ENCODE results near the gene LRRC4C. TPM values are rescaled to one million over a fixed set of nuclear protein-coding genes. Genes with fewer than 3 reads are reported as not detected.

Gene LRRC4C
- total and polyA plus RNA-seq, 4 donors: 0.10 to 0.93 (median 0.30) TPM

- 65% methylated on average over 13 of the region's 13 CpGs for WGBS
- Histone ChIP-seq H3K9me3 (ENCODE audit: control insufficient read depth in 4 of 4, low read length in 3 of 4) (peaks cover 0 to 2% (median 0%) of the 10 kb centered on the region in 4 donors), H3K4me1 (ENCODE audit: control insufficient read depth in 4 of 4, insufficient read depth in 4 of 4, low read length in 3 of 4) (no peaks in the 10 kb centered on the region), H3K27me3 (ENCODE audit: control insufficient read depth in 4 of 4, insufficient read depth in 4 of 4, low read length in 3 of 4) (no peaks in the 10 kb centered on the region), H3K36me3 (ENCODE audit: control insufficient read depth in 4 of 4, insufficient read depth in 3 of 4, low read depth in 1 of 4, low read length in 3 of 4) (no peaks in the 10 kb centered on the region), H3K4me3 (ENCODE audit: low read depth in 1 of 3, low read length in 3 of 3) (no peak overlapping the region), H3K9ac (ENCODE audit: low read depth in 1 of 2, low read length in 2 of 2) (no peak overlapping the region), H3K27ac (ENCODE audit: low read depth in 1 of 2, low read length in 2 of 2) (no peak overlapping the region)
- DNase-seq (ENCODE audit: low spot score): no peak
- no peak for TF ChIP-seq HNF4A (conservative IDR thresholded peaks at IDR 0.05)
- TF ChIP-seq YY1 (IDR thresholded peaks at IDR 0.05): no peak
- TF ChIP-seq JUND (IDR thresholded peaks at IDR 0.05): no peak
- TF ChIP-seq HNF4G (IDR thresholded peaks at IDR 0.05): no peak
- TF ChIP-seq NR2F2 (IDR thresholded peaks at IDR 0.05): no peak
- no peak for TF ChIP-seq ATF3 (IDR thresholded peaks at IDR 0.05)
- no peak for TF ChIP-seq RXRA (IDR thresholded peaks at IDR 0.05)
- TF ChIP-seq, protein P1, sequence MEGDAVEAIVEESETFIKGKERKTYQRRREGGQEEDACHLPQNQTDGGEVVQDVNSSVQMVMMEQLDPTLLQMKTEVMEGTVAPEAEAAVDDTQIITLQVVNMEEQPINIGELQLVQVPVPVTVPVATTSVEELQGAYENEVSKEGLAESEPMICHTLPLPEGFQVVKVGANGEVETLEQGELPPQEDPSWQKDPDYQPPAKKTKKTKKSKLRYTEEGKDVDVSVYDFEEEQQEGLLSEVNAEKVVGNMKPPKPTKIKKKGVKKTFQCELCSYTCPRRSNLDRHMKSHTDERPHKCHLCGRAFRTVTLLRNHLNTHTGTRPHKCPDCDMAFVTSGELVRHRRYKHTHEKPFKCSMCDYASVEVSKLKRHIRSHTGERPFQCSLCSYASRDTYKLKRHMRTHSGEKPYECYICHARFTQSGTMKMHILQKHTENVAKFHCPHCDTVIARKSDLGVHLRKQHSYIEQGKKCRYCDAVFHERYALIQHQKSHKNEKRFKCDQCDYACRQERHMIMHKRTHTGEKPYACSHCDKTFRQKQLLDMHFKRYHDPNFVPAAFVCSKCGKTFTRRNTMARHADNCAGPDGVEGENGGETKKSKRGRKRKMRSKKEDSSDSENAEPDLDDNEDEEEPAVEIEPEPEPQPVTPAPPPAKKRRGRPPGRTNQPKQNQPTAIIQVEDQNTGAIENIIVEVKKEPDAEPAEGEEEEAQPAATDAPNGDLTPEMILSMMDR (IDR thresholded peaks at IDR 0.05; ENCODE audit: low read depth, low read length, missing input control): no peak
- TF ChIP-seq TAF1 (conservative IDR thresholded peaks at IDR 0.05): no peak
- no peak for TF ChIP-seq REST (IDR thresholded peaks at IDR 0.05)
- TF ChIP-seq, protein P2, sequence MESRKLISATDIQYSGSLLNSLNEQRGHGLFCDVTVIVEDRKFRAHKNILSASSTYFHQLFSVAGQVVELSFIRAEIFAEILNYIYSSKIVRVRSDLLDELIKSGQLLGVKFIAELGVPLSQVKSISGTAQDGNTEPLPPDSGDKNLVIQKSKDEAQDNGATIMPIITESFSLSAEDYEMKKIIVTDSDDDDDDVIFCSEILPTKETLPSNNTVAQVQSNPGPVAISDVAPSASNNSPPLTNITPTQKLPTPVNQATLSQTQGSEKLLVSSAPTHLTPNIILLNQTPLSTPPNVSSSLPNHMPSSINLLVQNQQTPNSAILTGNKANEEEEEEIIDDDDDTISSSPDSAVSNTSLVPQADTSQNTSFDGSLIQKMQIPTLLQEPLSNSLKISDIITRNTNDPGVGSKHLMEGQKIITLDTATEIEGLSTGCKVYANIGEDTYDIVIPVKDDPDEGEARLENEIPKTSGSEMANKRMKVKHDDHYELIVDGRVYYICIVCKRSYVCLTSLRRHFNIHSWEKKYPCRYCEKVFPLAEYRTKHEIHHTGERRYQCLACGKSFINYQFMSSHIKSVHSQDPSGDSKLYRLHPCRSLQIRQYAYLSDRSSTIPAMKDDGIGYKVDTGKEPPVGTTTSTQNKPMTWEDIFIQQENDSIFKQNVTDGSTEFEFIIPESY (IDR thresholded peaks at IDR 0.05): no peak
- no peak for TF ChIP-seq SP1 (IDR thresholded peaks at IDR 0.05)
- TF ChIP-seq FOXA2 (IDR thresholded peaks at IDR 0.05): no peak
- TF ChIP-seq, protein P3, sequence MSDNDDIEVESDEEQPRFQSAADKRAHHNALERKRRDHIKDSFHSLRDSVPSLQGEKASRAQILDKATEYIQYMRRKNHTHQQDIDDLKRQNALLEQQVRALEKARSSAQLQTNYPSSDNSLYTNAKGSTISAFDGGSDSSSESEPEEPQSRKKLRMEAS (IDR thresholded peaks at IDR 0.05): no peak
- no peak for TF ChIP-seq EGR1 (IDR thresholded peaks at IDR 0.05; ENCODE audit: low read depth in 2 of 2)
Observed at GRCh38 chr11:40099426-40100161, 1359.9 kb downstream of the LRRC4C start.

DNA sequence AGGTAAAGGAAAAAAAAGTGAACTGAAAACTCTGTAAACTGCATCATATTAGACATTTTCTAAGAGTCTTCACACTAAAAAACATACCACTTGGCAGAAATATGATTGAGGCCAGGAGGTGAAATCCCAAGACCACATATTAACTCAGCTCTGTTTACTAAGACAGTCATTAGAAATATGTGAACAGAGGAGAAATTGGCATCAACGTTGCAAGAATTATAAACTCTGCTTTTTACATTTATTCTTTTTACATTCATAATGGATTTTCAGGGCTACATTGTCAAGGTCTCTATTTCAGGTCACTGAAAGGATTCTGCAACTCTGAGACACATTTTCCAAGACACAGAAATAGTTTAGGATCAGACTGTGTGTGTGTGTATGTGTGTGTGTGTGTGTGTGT is 1364.0 kb downstream of the LRRC4C start:
- no peak overlapping the region for H3K4me3 ChIP-seq (ENCODE audit: low read depth in 1 of 3, low read length in 3 of 3)
- WGBS: 46% methylated on average over 1 of the region's 1 CpG
- no peaks in the 10 kb centered on the region for H3K27me3 ChIP-seq (ENCODE audit: control insufficient read depth in 4 of 4, insufficient read depth in 4 of 4, low read length in 3 of 4)
- no peaks in the 10 kb centered on the region for H3K9me3 ChIP-seq (ENCODE audit: control insufficient read depth in 4 of 4, low read length in 3 of 4)
- no peaks in the 10 kb centered on the region for H3K4me1 ChIP-seq (ENCODE audit: control insufficient read depth in 4 of 4, insufficient read depth in 4 of 4, low read length in 3 of 4)
- DNase-seq (ENCODE audit: low spot score): no peak
- no peak overlapping the region for H3K27ac ChIP-seq (ENCODE audit: low read depth in 1 of 2, low read length in 2 of 2)
- H3K9ac ChIP-seq (ENCODE audit: low read depth in 1 of 2, low read length in 2 of 2): no peak overlapping the region
- H3K36me3 ChIP-seq (ENCODE audit: control insufficient read depth in 4 of 4, insufficient read depth in 3 of 4, low read depth in 1 of 4, low read length in 3 of 4): no peaks in the 10 kb centered on the region
- TF ChIP-seq, protein P3 (IDR thresholded peaks at IDR 0.05): no peak
- TF ChIP-seq SP1 (IDR thresholded peaks at IDR 0.05) (no peak), RXRA (IDR thresholded peaks at IDR 0.05) (no peak), ATF3 (IDR thresholded peaks at IDR 0.05) (no peak), FOXA2 (IDR thresholded peaks at IDR 0.05) (no peak), FOXA1 (IDR thresholded peaks at IDR 0.05) (no peak), REST (IDR thresholded peaks at IDR 0.05) (no peak)
- TF ChIP-seq, protein P1 (IDR thresholded peaks at IDR 0.05; ENCODE audit: low read depth, low read length, missing input control): no peak

Data from liver (tissue), 9 donors.